T-helper 2 cell treated with Interferon-gamma antibody and Interleukin-4, amounts not matched to agents 5 μg/mL and 100 μg/mL, for 36 hours (primary cell): ENCODE results near the gene RXRG.

ENCODE experiments used
- DNase-seq: peaks from one replicate; pipeline ENCODE4 v3.0.0; 2021; ENCODE audit warnings: low spot score
- H3K27ac Mint-ChIP-seq: one replicate; pipeline ENCODE4 v1.8.0; 2021; ENCODE audit warnings: mild to moderate bottlenecking, mixed read lengths
- H3K27me3 Mint-ChIP-seq: one replicate; pipeline ENCODE4 v1.8.0; 2021; ENCODE audit warnings: low read depth, mixed read lengths
- H3K36me3 Mint-ChIP-seq: one replicate; pipeline ENCODE4 v1.8.0; 2021; ENCODE audit warnings: low read depth, mixed read lengths
- H3K4me1 Mint-ChIP-seq: one replicate; pipeline ENCODE4 v1.8.0; 2021; ENCODE audit warnings: low read depth, mixed read lengths
- H3K4me3 Mint-ChIP-seq: one replicate; pipeline ENCODE4 v1.8.0; 2022; ENCODE audit warnings: mild to moderate bottlenecking, moderate library complexity, mixed read lengths
- H3K9me3 Mint-ChIP-seq: one replicate; pipeline ENCODE4 v1.8.0; 2021; ENCODE audit warnings: mixed read lengths

RXRG gene

DNA sequence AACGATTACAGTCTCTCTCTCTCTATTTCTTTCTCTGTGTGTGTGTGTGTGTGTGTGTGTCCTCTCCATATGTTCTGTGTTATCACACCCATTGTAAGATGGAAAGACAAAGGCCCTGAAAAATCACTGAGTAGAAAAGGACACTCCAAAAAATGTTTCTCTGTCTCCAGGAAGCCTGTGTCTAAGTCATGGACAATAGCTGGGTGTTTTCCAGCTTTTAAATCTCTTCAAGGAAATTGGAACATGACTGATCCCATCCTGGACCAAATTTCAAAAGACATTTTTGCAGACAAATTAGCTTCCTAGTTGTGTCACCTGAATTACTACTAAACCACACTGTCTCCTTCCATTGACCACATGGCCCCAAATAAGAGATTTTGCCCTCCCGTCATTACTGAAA lies 57.4 kb downstream of the RXRG start:
- H3K9me3 Mint-ChIP-seq = no peaks in the 10 kb centered on the region
- no peak for DNase-seq
- H3K36me3 Mint-ChIP-seq = no peaks in the 10 kb centered on the region
- H3K27ac Mint-ChIP-seq = no peak overlapping the region
- peaks cover 9% of the 10 kb centered on the region for H3K4me1 Mint-ChIP-seq
- H3K4me3 Mint-ChIP-seq = no peak overlapping the region
- peaks cover 70% of the 10 kb centered on the region for H3K27me3 Mint-ChIP-seq

GRCh38 chr1:165383599-165384405 lies 61.1 kb downstream of the RXRG start:
- peaks cover 62% of the 10 kb centered on the region for H3K27me3 Mint-ChIP-seq
- no peak overlapping the region for H3K27ac Mint-ChIP-seq
- H3K36me3 Mint-ChIP-seq = no peaks in the 10 kb centered on the region
- H3K9me3 Mint-ChIP-seq = no peaks in the 10 kb centered on the region
- no peaks in the 10 kb centered on the region for H3K4me1 Mint-ChIP-seq
- no peak overlapping the region for H3K4me3 Mint-ChIP-seq
- no peak for DNase-seq

DNA sequence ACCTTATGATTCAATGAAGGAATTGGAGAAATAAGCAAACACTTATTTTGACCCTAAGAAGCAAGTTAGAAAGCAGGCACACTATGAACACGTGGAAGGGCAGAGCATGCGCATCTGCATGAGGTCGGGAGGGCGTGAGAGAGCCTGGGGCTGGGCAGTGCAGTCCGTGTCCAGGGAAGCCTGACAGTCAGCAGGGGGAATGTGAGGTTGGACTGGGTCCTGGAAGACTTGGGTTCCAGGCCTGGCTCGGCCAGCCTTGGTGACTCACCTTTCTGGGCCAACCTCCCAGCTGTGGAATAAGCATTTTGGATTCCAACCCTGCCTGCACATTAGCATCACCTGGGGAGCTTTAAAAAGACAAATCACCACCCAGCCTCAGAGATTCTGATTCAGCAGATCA lies 61.9 kb downstream of the RXRG start:
- Mint-ChIP-seq H3K4me3 (no peak overlapping the region), H3K4me1 (no peaks in the 10 kb centered on the region), H3K36me3 (no peaks in the 10 kb centered on the region), H3K9me3 (no peaks in the 10 kb centered on the region), H3K27me3 (peaks cover 58% of the 10 kb centered on the region), H3K27ac (no peak overlapping the region)
- DNase-seq = no peak

- H3K4me3 Mint-ChIP-seq = no peak overlapping the region
- H3K4me1 Mint-ChIP-seq = no peaks in the 10 kb centered on the region
- no peaks in the 10 kb centered on the region for H3K9me3 Mint-ChIP-seq
- no peak for DNase-seq
- peaks cover 57% of the 10 kb centered on the region for H3K27me3 Mint-ChIP-seq
- no peak overlapping the region for H3K27ac Mint-ChIP-seq
- H3K36me3 Mint-ChIP-seq = no peaks in the 10 kb centered on the region
These were observed 63.0 kb downstream of the RXRG start for GRCh38 chr1:165381745-165382505.

DNA sequence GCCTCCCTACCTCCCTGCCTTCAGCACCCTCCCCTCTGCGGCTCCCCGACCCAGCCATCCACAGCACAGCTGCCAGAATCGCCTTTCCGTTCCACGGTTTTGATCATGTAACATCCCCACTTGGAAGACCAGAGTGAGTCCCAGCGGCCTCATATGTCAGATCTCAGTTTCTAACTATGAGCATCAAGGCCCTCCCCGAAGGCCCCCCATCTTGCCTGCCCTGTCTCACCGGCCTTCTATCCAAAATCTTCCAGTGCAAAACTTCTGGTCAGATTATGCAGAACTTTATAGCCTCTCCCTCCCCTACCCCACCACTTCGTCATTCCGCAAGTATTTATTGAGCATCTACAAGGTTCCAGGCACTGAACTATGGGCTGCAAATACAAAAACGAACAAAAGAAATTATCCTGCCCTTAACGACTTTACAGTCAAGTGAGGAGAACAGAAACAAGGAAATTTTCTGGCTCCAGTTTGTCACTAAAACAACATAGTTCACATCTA lies 68.1 kb downstream of the RXRG start:
- Mint-ChIP-seq H3K36me3 (no peaks in the 10 kb centered on the region), H3K4me3 (peak overlapping the region; percentile 28), H3K9me3 (no peaks in the 10 kb centered on the region), H3K4me1 (peaks cover 9% of the 10 kb centered on the region), H3K27me3 (peaks cover 78% of the 10 kb centered on the region), H3K27ac (no peak overlapping the region)
- DNase-seq = no peak

DNA sequence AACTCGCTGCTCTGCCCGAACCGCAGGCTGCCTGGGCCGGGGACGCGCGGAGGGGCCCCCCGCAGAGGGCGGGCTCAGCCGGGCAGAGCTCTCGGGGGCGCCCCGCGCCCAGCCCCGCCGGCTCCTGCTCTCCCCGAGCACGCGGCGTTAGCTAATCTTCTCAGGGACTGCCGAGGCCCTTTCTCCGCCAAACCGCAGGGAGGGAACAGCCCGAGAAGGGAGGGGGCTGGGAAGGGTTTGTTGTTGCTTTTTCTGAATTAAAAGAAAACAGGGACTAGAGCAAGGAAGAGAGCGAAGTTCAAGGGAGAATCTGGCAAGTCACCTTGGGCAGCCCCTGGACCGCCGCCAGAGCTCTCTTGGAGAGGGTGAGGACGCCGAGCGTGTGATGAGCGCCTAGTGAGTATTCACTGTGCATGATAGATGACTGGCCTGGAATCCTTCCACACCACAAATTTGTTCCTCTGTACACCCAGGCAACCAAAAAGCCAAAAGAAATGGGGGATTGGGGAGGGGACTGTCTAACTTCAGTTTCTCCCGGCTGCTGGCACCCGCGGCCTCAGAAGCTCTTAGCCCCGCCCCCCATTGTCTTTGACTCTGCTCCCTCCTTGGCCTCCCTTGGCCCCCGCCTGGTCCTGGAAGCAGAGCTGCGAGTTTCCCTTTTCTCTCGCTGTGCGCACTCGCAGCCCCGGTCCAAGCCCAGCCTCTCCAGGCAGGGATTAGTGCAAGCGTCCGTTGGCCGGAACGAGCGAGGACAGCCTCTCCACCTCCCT lies 68.7 kb downstream of the RXRG start:
- H3K27me3 Mint-ChIP-seq = peaks cover 79% of the 10 kb centered on the region
- H3K4me3 Mint-ChIP-seq = peak overlapping the region; percentile 27
- no peaks in the 10 kb centered on the region for H3K36me3 Mint-ChIP-seq
- no peak for DNase-seq
- H3K27ac Mint-ChIP-seq = no peak overlapping the region
- H3K9me3 Mint-ChIP-seq = no peaks in the 10 kb centered on the region
- H3K4me1 Mint-ChIP-seq = peaks cover 9% of the 10 kb centered on the region

DNA sequence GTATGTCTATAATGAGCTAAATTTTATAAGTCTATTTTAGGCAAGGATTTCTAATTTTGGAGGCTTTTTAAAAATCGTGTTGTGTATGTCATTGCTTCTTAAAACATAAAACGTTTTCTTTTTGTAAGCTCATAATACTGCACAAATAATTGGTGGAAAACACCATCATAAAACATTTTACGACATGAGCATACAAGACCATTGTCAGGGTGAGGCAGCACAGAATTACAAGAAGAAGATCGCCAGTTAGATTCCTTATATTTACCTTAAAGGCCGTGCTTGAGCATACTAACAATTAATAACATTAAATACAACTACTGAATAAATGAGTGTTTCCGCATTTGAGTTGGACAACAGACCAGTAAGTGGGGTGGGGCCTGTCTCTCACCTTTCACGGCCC lies 69.3 kb downstream of the RXRG start:
- H3K27me3 Mint-ChIP-seq = peaks cover 82% of the 10 kb centered on the region
- peak overlapping the region; percentile 1 for H3K4me3 Mint-ChIP-seq
- H3K9me3 Mint-ChIP-seq = no peaks in the 10 kb centered on the region
- H3K36me3 Mint-ChIP-seq = no peaks in the 10 kb centered on the region
- H3K27ac Mint-ChIP-seq = no peak overlapping the region
- no peak for DNase-seq
- peaks cover 9% of the 10 kb centered on the region for H3K4me1 Mint-ChIP-seq

- Mint-ChIP-seq H3K4me1 (peaks cover 8% of the 10 kb centered on the region), H3K36me3 (no peaks in the 10 kb centered on the region), H3K4me3 (no peak overlapping the region), H3K27ac (no peak overlapping the region), H3K9me3 (no peaks in the 10 kb centered on the region), H3K27me3 (peaks cover 75% of the 10 kb centered on the region)
- no peak for DNase-seq
These were observed 73.2 kb downstream of the RXRG start for GRCh38 chr1:165371588-165372225.

GRCh38 chr1:165369255-165369848 lies 75.6 kb downstream of the RXRG start:
- peaks cover 68% of the 10 kb centered on the region for H3K27me3 Mint-ChIP-seq
- no peaks in the 10 kb centered on the region for H3K36me3 Mint-ChIP-seq
- H3K9me3 Mint-ChIP-seq = no peaks in the 10 kb centered on the region
- peaks cover 1% of the 10 kb centered on the region for H3K4me1 Mint-ChIP-seq
- no peak for DNase-seq
- H3K4me3 Mint-ChIP-seq = no peak overlapping the region
- no peak overlapping the region for H3K27ac Mint-ChIP-seq

DNA sequence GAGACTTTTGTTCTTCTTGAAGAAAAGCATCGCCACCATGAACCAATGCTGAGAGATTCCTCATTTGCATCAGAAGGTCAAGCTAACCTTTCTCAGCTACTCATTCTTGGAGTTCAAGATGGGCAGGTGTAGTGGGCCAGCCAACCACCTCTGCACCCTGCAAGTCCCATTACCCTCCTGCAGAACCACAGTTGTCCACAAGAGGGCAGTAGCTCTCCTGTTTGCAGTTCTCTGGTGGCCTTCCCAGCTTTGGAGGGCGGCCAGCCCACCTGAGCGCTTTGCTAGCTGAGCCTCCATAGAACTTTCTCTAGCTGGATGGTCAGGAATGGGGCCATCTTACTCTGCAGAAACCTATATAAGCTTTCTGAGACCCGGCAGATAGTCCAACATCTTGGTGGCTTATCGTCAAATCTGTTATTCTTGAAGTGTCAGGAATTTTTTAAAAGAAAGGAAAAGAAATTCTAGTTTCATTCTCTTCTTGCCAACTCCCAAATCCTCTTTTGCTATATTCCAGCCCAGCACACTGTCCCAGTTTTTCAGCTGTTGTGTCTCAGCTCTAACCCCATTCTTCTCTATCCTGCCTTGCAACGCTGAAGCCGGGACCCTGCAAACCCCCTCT lies 77.4 kb downstream of the RXRG start:
- H3K4me3 Mint-ChIP-seq = no peak overlapping the region
- H3K9me3 Mint-ChIP-seq = no peaks in the 10 kb centered on the region
- H3K36me3 Mint-ChIP-seq = no peaks in the 10 kb centered on the region
- DNase-seq = peak; percentile 52
- peaks cover 62% of the 10 kb centered on the region for H3K27me3 Mint-ChIP-seq
- no peak overlapping the region for H3K27ac Mint-ChIP-seq
- H3K4me1 Mint-ChIP-seq = peaks cover 1% of the 10 kb centered on the region

DNA sequence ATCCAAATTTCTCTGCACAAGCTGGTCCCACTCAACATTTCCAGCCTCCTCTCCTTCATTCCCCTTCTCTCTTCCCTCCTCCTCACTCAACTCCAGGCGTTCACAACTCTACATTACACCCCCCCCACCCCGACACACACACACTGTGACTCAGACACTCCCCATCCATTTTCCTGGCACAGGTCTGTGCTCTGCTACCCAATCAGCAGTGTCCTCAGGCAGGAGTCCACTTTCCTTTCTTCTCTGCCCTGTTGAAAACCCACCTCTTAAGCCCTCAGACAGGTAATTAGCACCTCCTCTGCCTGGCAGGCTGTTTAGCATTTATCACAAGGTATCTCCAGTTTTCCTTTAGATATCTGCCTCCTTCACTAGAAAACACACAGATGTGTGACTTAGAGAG lies 79.6 kb downstream of the RXRG start:
- Mint-ChIP-seq H3K36me3 (no peaks in the 10 kb centered on the region), H3K4me3 (no peak overlapping the region), H3K27me3 (peaks cover 50% of the 10 kb centered on the region), H3K27ac (no peak overlapping the region), H3K4me1 (peaks cover 1% of the 10 kb centered on the region), H3K9me3 (no peaks in the 10 kb centered on the region)
- no peak for DNase-seq

GRCh38 chr1:165364568-165365133 lies 80.3 kb downstream of the RXRG start:
- Mint-ChIP-seq H3K4me1 (peaks cover 1% of the 10 kb centered on the region), H3K27ac (no peak overlapping the region), H3K27me3 (peaks cover 57% of the 10 kb centered on the region), H3K9me3 (no peaks in the 10 kb centered on the region), H3K36me3 (no peaks in the 10 kb centered on the region), H3K4me3 (no peak overlapping the region)
- no peak for DNase-seq

DNA sequence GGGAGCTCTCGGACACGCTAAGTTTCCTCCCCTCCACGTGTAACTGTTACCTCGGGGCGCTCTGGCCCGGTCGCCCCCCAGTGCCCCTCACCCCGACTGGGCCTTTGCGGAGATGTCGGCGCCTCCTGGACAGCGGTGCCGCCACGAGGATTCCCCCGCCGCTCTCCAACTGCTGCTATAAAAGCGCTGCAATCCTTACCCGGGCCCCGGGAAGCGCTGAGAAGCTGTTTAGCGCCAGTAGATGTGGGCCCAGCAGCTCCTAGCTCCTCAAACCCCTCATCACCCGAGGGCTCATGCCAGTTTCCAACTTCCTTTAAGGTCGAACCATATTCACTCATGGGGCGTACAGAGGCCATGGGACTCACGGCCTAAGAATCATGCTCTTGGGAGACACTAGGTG lies 88.0 kb downstream of the RXRG start:
- no peak overlapping the region for H3K4me3 Mint-ChIP-seq
- H3K27me3 Mint-ChIP-seq = peaks cover 78% of the 10 kb centered on the region
- no peaks in the 10 kb centered on the region for H3K9me3 Mint-ChIP-seq
- H3K27ac Mint-ChIP-seq = no peak overlapping the region
- H3K36me3 Mint-ChIP-seq = no peaks in the 10 kb centered on the region
- no peaks in the 10 kb centered on the region for H3K4me1 Mint-ChIP-seq
- DNase-seq = no peak
